ENCODE results near the gene TAPBPL. TPM values are rescaled to one million over a fixed set of nuclear protein-coding genes. Genes with fewer than 3 reads are reported as not detected.

Gene TAPBPL
- total and polyA plus RNA-seq, 2 of the 13 experiments (the other 11 are each of a cell fraction or from before 2014, with no cell fraction given): 10.0 to 14.5 TPM

DNA sequence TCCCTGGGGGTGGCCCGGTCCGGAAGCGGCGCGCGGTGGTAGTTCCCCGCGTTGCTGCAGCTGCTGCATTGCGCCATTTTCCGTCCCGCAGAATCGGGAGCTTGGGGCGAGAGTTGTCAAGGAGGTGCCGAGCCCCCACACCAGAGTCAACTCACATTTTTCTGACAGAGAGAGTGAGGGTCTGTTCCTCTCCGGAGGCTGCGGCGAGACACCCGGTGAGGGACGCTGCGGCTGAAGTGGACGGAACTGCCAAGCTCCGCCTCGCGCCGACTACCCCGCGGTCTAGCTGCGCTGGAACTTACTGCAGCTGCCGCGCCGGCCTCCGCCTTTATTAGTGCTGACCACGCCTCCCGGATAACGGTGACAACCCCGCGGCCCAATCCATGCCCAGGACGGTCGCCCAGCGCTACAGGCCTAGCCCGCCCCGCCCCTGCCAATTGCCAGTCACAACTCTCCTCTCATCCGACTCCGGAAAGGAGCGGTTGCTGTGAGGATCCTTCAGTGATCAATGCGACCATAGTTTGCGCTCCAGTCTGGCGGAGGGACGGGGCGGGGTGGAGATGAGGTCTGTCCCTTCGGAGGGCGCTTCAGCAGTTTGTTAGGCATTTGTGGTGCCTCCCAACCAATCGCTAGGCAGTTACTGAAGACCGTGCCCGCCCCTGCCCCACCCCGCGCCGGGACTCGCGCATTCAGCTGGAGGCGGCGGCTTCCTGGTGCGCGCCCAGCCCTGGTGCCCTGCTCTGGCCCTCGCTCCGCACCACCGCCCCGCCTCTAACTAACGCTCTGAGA, 18.7 kb downstream of the TAPBPL start, which contains the start of gene VAMP1 (continued):
- TF ChIP-seq, protein P1, sequence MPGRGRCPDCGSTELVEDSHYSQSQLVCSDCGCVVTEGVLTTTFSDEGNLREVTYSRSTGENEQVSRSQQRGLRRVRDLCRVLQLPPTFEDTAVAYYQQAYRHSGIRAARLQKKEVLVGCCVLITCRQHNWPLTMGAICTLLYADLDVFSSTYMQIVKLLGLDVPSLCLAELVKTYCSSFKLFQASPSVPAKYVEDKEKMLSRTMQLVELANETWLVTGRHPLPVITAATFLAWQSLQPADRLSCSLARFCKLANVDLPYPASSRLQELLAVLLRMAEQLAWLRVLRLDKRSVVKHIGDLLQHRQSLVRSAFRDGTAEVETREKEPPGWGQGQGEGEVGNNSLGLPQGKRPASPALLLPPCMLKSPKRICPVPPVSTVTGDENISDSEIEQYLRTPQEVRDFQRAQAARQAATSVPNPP (CRISPR knock-in tag; IDR thresholded peaks at IDR 0.05): peak; percentile 77; the same call in 1 of the 2 replicates
- TF ChIP-seq, protein P2, sequence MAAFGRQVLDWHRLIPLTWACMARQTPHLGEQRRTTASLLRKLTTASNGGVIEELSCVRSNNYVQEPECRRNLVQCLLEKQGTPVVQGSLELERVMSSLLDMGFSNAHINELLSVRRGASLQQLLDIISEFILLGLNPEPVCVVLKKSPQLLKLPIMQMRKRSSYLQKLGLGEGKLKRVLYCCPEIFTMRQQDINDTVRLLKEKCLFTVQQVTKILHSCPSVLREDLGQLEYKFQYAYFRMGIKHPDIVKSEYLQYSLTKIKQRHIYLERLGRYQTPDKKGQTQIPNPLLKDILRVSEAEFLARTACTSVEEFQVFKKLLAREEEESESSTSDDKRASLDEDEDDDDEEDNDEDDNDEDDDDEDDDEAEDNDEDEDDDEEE (CRISPR knock-in tag; IDR thresholded peaks at IDR 0.05): peak; percentile 80; the same call in 1 of the 2 replicates
- TF ChIP-seq REXO4 (CRISPR knock-in tag; IDR thresholded peaks at IDR 0.05; ENCODE audit: borderline replicate concordance) (no peak), ZKSCAN8 (CRISPR knock-in tag; IDR thresholded peaks at IDR 0.05; ENCODE audit: borderline replicate concordance) (no peak), GPN1 (CRISPR knock-in tag; IDR thresholded peaks at IDR 0.05; ENCODE audit: borderline replicate concordance) (no peak; the same call in 1 of the 2 replicates), SUZ12 (IDR thresholded peaks at IDR 0.05; ENCODE audit: low read depth, low read length) (no peak), ATF1 (CRISPR knock-in tag; IDR thresholded peaks at IDR 0.05) (no peak; the same call in 1 of the 2 replicates), ZNF768 (CRISPR knock-in tag; IDR thresholded peaks at IDR 0.05) (peak; percentile 71; the same call in 1 of the 2 replicates), PAWR (CRISPR knock-in tag; IDR thresholded peaks at IDR 0.05; ENCODE audit: borderline replicate concordance) (no peak), SRSF1 (optimal IDR thresholded peaks at IDR 0.05; ENCODE audit: low read depth, low read length) (no peak), ZNF263 (CRISPR knock-in tag; IDR thresholded peaks at IDR 0.05) (0 out of 2 replicates have a peak, but pooled peaks have one; percentile 14), POLR2AphosphoS2 (IDR thresholded peaks at IDR 0.05; ENCODE audit: low read depth, low read length) (peak; percentile 44; the same call in 1 of the 2 replicates)
- TF ChIP-seq, protein P3, sequence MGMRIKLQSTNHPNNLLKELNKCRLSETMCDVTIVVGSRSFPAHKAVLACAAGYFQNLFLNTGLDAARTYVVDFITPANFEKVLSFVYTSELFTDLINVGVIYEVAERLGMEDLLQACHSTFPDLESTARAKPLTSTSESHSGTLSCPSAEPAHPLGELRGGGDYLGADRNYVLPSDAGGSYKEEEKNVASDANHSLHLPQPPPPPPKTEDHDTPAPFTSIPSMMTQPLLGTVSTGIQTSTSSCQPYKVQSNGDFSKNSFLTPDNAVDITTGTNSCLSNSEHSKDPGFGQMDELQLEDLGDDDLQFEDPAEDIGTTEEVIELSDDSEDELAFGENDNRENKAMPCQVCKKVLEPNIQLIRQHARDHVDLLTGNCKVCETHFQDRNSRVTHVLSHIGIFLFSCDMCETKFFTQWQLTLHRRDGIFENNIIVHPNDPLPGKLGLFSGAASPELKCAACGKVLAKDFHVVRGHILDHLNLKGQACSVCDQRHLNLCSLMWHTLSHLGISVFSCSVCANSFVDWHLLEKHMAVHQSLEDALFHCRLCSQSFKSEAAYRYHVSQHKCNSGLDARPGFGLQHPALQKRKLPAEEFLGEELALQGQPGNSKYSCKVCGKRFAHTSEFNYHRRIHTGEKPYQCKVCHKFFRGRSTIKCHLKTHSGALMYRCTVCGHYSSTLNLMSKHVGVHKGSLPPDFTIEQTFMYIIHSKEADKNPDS (CRISPR knock-in tag; IDR thresholded peaks at IDR 0.05): no peak; the same call in 1 of the 2 replicates
- TF ChIP-seq, protein P4, sequence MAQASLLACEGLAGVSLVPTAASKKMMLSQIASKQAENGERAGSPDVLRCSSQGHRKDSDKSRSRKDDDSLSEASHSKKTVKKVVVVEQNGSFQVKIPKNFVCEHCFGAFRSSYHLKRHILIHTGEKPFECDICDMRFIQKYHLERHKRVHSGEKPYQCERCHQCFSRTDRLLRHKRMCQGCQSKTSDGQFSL (CRISPR knock-in tag; IDR thresholded peaks at IDR 0.05): no peak
- TF ChIP-seq, protein P5, sequence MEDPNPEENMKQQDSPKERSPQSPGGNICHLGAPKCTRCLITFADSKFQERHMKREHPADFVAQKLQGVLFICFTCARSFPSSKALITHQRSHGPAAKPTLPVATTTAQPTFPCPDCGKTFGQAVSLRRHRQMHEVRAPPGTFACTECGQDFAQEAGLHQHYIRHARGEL (CRISPR knock-in tag; IDR thresholded peaks at IDR 0.05): peak; percentile 89
- TF ChIP-seq, protein P6, sequence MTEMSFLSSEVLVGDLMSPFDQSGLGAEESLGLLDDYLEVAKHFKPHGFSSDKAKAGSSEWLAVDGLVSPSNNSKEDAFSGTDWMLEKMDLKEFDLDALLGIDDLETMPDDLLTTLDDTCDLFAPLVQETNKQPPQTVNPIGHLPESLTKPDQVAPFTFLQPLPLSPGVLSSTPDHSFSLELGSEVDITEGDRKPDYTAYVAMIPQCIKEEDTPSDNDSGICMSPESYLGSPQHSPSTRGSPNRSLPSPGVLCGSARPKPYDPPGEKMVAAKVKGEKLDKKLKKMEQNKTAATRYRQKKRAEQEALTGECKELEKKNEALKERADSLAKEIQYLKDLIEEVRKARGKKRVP (CRISPR knock-in tag; IDR thresholded peaks at IDR 0.05): no peak; a peak in 1 of 4 replicates
- TF ChIP-seq, protein P7, sequence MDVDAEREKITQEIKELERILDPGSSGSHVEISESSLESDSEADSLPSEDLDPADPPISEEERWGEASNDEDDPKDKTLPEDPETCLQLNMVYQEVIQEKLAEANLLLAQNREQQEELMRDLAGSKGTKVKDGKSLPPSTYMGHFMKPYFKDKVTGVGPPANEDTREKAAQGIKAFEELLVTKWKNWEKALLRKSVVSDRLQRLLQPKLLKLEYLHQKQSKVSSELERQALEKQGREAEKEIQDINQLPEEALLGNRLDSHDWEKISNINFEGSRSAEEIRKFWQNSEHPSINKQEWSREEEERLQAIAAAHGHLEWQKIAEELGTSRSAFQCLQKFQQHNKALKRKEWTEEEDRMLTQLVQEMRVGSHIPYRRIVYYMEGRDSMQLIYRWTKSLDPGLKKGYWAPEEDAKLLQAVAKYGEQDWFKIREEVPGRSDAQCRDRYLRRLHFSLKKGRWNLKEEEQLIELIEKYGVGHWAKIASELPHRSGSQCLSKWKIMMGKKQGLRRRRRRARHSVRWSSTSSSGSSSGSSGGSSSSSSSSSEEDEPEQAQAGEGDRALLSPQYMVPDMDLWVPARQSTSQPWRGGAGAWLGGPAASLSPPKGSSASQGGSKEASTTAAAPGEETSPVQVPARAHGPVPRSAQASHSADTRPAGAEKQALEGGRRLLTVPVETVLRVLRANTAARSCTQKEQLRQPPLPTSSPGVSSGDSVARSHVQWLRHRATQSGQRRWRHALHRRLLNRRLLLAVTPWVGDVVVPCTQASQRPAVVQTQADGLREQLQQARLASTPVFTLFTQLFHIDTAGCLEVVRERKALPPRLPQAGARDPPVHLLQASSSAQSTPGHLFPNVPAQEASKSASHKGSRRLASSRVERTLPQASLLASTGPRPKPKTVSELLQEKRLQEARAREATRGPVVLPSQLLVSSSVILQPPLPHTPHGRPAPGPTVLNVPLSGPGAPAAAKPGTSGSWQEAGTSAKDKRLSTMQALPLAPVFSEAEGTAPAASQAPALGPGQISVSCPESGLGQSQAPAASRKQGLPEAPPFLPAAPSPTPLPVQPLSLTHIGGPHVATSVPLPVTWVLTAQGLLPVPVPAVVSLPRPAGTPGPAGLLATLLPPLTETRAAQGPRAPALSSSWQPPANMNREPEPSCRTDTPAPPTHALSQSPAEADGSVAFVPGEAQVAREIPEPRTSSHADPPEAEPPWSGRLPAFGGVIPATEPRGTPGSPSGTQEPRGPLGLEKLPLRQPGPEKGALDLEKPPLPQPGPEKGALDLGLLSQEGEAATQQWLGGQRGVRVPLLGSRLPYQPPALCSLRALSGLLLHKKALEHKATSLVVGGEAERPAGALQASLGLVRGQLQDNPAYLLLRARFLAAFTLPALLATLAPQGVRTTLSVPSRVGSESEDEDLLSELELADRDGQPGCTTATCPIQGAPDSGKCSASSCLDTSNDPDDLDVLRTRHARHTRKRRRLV (CRISPR knock-in tag; IDR thresholded peaks at IDR 0.05): peak; percentile 79; the same call in 1 of the 2 replicates

All from HepG2 (cell line).